ENCODE measurements around the gene CBFA2T2.
"Not testable (repeated sequence)": the region's sequence is repeated elsewhere in the genome, so short reads cannot be mapped to it uniquely, and the experiment has no call there.

Gene CBFA2T2

GRCh38 chr20:33561692-33562601 is 72.1 kb downstream of the CBFA2T2 start:
- intact Hi-C loops (cut with DNase I) = no loop called here

GRCh38 chr20:33563788-33564187 is 73.9 kb downstream of the CBFA2T2 start:
- intact Hi-C loops (cut with DNase I) = no loop called here
- no peak for DNase-seq

More at GRCh38 chr20:33561692-33562601, 72.1 kb downstream of the CBFA2T2 start:
- DNase-seq = peak in 24 of 42 donors; percentile 8 to 61 (median 32)

GRCh38 chr20:33566781-33567603 is 77.1 kb downstream of the CBFA2T2 start:
- intact Hi-C loops (cut with DNase I) = no loop called here
- DNase-seq = no peak

- intact Hi-C loops (cut with DNase I) = no loop called here
- DNase-seq = no peak
Observed at GRCh38 chr20:33567949-33568348, 78.1 kb downstream of the CBFA2T2 start.

- intact Hi-C loops (cut with DNase I) = no loop called here
- DNase-seq = peak in 41 of 42 donors; percentile 28 to 87 (median 65)
Observed at GRCh38 chr20:33568378-33568777, 78.5 kb downstream of the CBFA2T2 start.

GRCh38 chr20:33568868-33569801 is 79.2 kb downstream of the CBFA2T2 start:
- intact Hi-C loops (cut with DNase I) = no loop called here
- DNase-seq = no peak

GRCh38 chr20:33569802-33570391 is 80.0 kb downstream of the CBFA2T2 start:
- intact Hi-C loops (cut with DNase I) = no loop called here
- DNase-seq = no peak

GRCh38 chr20:33570743-33571142 is 80.8 kb downstream of the CBFA2T2 start:
- intact Hi-C loops (cut with DNase I) = no loop called here
- DNase-seq = no peak

GRCh38 chr20:33573268-33573667 is 83.4 kb downstream of the CBFA2T2 start:
- intact Hi-C loops (cut with DNase I); DNase-seq: not testable (repeated sequence)

GRCh38 chr20:33575282-33575681 is 85.4 kb downstream of the CBFA2T2 start:
- intact Hi-C loops (cut with DNase I) = no loop called here
- no peak for DNase-seq

GRCh38 chr20:33576432-33577125 is 86.7 kb downstream of the CBFA2T2 start:
- intact Hi-C loops (cut with DNase I) = no loop called here
- peak in 35 of 42 donors; percentile 21 to 73 (median 44) for DNase-seq

- DNase-seq = no peak
Observed at GRCh38 chr20:33578510-33578909, 88.6 kb downstream of the CBFA2T2 start.

GRCh38 chr20:33583143-33583542 is 93.2 kb downstream of the CBFA2T2 start:
- intact Hi-C loops (cut with DNase I) = no loop called here
- DNase-seq = no peak

More at GRCh38 chr20:33578510-33578909, 88.6 kb downstream of the CBFA2T2 start:
- intact Hi-C loops (cut with DNase I) = no loop called here

- intact Hi-C loops (cut with DNase I) = no loop called here
- DNase-seq = no peak
Observed at GRCh38 chr20:33584976-33585375, 95.1 kb downstream of the CBFA2T2 start.

GRCh38 chr20:33585413-33585812 is 95.5 kb downstream of the CBFA2T2 start:
- no peak for DNase-seq
- intact Hi-C loops (cut with DNase I) = no loop called here

- intact Hi-C loops (cut with DNase I) = no loop called here
- DNase-seq = peak in 6 of 42 donors; percentile 8 to 39 (median 20)
Observed at GRCh38 chr20:33589059-33589458, 99.2 kb downstream of the CBFA2T2 start.

GRCh38 chr20:33591901-33592300 is 102.0 kb downstream of the CBFA2T2 start:
- DNase-seq; intact Hi-C loops (cut with DNase I): not testable (repeated sequence)

- intact Hi-C loops (cut with DNase I) = no loop called here
- no peak for DNase-seq
Observed at GRCh38 chr20:33594743-33595142, 104.8 kb downstream of the CBFA2T2 start.
